HG02938 (cell line): ENCODE data around the gene SPATA31D4.

Experiments used
- ATAC-seq: cut with Tn5 transposase; IDR thresholded peaks from one replicate; pipeline ENCODE4 v1.9.1; 2021; ENCODE audit warnings: mild to moderate bottlenecking, moderate library complexity; ENCODE audit not compliant: unreplicated experiment

SPATA31D4 gene

GRCh38 chr9:81964218-81965171 lies 36.3 kb downstream of the SPATA31D4 start:
- no peak for ATAC-seq

DNA sequence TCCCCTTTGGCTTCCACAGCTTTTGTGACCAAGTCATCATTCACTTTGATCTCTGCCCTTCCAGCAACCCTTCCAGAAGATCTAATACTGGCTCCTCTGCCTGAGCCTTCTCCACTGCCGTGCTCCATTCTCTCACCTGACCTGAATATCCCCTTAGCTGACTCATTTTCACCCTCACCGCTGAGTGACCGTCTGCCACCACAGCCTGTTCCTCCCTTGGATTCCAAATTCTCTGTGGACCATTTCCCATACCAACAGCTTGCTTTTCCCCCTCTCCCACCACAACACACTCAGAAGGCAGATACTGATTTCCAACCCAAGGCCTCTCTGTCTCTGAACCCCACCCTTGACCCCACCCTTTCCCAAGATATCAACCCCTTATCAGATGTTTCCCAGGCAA lies 39.8 kb downstream of the SPATA31D4 start:
- no peak for ATAC-seq

GRCh38 chr9:81969971-81970370 lies 41.7 kb downstream of the SPATA31D4 start:
- no peak for ATAC-seq

GRCh38 chr9:81971727-81972126 lies 43.5 kb downstream of the SPATA31D4 start:
- no peak for ATAC-seq

DNA sequence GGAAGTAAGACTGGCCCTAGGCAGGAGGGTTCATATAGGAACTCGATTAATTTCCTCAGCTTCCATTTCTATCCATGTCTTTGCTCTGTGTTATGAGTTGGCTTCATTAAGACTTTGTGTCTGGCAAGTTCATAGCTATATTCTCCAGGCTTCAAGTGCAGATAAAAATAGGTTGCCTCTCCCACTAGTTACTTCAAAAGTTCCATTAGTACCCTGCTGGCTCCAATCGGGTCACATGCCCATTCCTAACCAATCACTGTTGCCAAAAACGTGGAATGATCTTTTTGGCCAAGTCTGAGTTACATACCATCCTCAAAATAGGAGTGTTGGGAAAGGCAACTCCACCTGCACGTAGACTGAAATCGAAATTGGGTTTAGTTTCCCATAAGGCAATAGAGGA lies 46.5 kb downstream of the SPATA31D4 start:
- no peak for ATAC-seq

- ATAC-seq = no peak
Observed at GRCh38 chr9:81976351-81976750, 48.1 kb downstream of the SPATA31D4 start.

GRCh38 chr9:81979196-81979595 lies 51.0 kb downstream of the SPATA31D4 start:
- peak; percentile 58 for ATAC-seq

DNA sequence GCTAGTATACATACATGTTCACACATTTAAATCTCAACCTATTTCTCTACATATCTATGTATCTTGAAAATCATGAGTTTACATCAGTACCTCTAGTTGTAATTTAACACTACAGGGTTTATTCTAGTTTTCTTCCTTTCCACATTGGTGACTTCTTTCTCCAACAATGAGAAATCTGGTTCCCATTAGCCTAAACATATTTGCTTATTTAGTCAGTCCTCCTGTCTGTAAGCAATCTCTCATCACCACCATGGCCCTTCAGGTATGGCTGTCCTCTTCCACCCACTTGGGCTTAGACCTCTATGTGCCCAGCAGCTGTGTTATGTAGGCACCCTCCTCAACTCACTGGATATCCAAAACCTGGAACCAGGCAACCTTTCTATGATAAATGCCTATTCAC lies 52.3 kb downstream of the SPATA31D4 start:
- no peak for ATAC-seq

DNA sequence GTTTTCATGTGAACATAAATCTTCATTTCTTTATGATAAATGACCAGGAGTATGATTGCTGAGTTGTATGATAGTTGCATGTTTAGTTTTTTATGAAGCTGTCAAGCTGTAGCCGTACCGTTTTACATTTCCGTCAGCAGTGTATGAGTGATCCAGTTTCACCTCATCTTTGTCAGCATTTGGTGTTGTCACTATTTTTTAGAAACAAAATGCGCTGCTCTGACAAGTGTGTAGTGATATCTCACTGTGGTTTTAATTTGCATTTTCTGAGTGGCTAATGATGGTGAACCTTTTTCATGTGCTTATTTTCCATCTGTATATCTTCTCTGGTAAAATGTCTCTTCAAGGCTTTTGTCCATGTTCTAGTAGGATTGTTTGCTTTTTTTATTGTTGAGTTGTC lies 53.7 kb downstream of the SPATA31D4 start:
- ATAC-seq = no peak
